NCI-H69 (cell line): ENCODE measurements around the gene LUC7L3.
A peak's percentile ranks its signal among the peaks of the same experiment; 100 is the strongest.
"Not testable (repeated sequence)": the region's sequence is repeated elsewhere in the genome, so short reads cannot be mapped to it uniquely, and the experiment has no call there.

Experiments
- DNase-seq: peaks from one replicate; lab custom pipeline; 2025; lab: John Stamatoyannopoulos, UW

LUC7L3 gene

GRCh38 chr17:50719144-50719923, at the start of gene LUC7L3:
TSS of gene LUC7L3 (plus strand) at chr17:50719603. CDS start at chr17:50719733, 130 bp downstream.
- DNase-seq = peak; percentile 98

- DNase-seq = no peak
Measured at GRCh38 chr17:50672071-50672470, 47.3 kb upstream of the LUC7L3 start.

GRCh38 chr17:50672831-50673551, 46.4 kb upstream of the LUC7L3 start:
- no peak for DNase-seq

GRCh38 chr17:50675190-50675589, 44.2 kb upstream of the LUC7L3 start:
- no peak for DNase-seq

- DNase-seq = peak; percentile 68
Measured at GRCh38 chr17:50675627-50676026, 43.8 kb upstream of the LUC7L3 start.

GRCh38 chr17:50676065-50676975, 43.1 kb upstream of the LUC7L3 start:
- DNase-seq = no peak

- no peak for DNase-seq
Measured at GRCh38 chr17:50677851-50678375, 41.5 kb upstream of the LUC7L3 start.

- DNase-seq = no peak
Measured at GRCh38 chr17:50679008-50679544, 40.3 kb upstream of the LUC7L3 start.

GRCh38 chr17:50680126-50680525, 39.3 kb upstream of the LUC7L3 start:
- no peak for DNase-seq

GRCh38 chr17:50680543-50681262, 38.7 kb upstream of the LUC7L3 start:
- DNase-seq = not testable (repeated sequence)

- DNase-seq = peak; percentile 84
Measured at GRCh38 chr17:50681263-50682200, 37.9 kb upstream of the LUC7L3 start.

GRCh38 chr17:50682441-50682840, 37.0 kb upstream of the LUC7L3 start:
- DNase-seq = no peak

GRCh38 chr17:50682938-50683337, 36.5 kb upstream of the LUC7L3 start:
- no peak for DNase-seq

- DNase-seq = no peak
Measured at GRCh38 chr17:50683434-50684287, 35.7 kb upstream of the LUC7L3 start.

GRCh38 chr17:50684288-50684611, 35.2 kb upstream of the LUC7L3 start:
- DNase-seq = no peak

GRCh38 chr17:50684612-50685333, 34.6 kb upstream of the LUC7L3 start:
- DNase-seq = peak; percentile 62

GRCh38 chr17:50685334-50685665, 34.1 kb upstream of the LUC7L3 start:
- DNase-seq = no peak

- no peak for DNase-seq
Measured at GRCh38 chr17:50685691-50686493, 33.5 kb upstream of the LUC7L3 start.
